Calu3 (cell line): ENCODE measurements around the gene GRAMD2A. TPM values are rescaled to one million over a fixed set of nuclear protein-coding genes. Genes with fewer than 3 reads are reported as not detected.
A peak's percentile ranks its signal among the peaks of the same experiment; 100 is the strongest.

Experiments used
- BruUV-seq: library from RNA; stranded (reverse); fragments of 400-500 nt; replicated peaks from 2 replicates; lab custom pipeline; 2021; lab: Mats Ljungman, UMichigan
- CTCF ChIA-PET: fragments of 300-600 bp; sonication (Branson Sonifier 250); formaldehyde crosslinking; loops from one replicate; lab custom pipeline; 2022; ENCODE audit warnings: antibody characterized with exemption; lab: Charles Lee
- DNase-seq: peaks from one replicate; pipeline ENCODE4 v3.0.0; 2022
- H3K27ac Mint-ChIP-seq: one replicate; pipeline ENCODE4 v1.8.0; 2022; ENCODE audit warnings: mixed read lengths; ENCODE audit not compliant: unreplicated experiment
- H3K27me3 Mint-ChIP-seq: one replicate; pipeline ENCODE4 v1.8.0; 2022; ENCODE audit warnings: mixed read lengths; ENCODE audit not compliant: unreplicated experiment
- H3K36me3 Mint-ChIP-seq: one replicate; pipeline ENCODE4 v1.8.0; 2022; ENCODE audit warnings: mild to moderate bottlenecking, moderate library complexity, mixed read lengths; ENCODE audit not compliant: insufficient read depth, unreplicated experiment
- H3K4me1 Mint-ChIP-seq: one replicate; pipeline ENCODE4 v1.8.0; 2022; ENCODE audit warnings: mild to moderate bottlenecking, low read depth, mixed read lengths; ENCODE audit not compliant: unreplicated experiment
- H3K4me3 Mint-ChIP-seq: one replicate; pipeline ENCODE4 v1.8.0; 2022; ENCODE audit warnings: mild to moderate bottlenecking, low read depth, moderate library complexity, mixed read lengths; ENCODE audit not compliant: unreplicated experiment
- H3K9me3 Mint-ChIP-seq: one replicate; pipeline ENCODE4 v1.8.0; 2022; ENCODE audit warnings: low read depth, mixed read lengths; ENCODE audit not compliant: unreplicated experiment
- CTCF ChIP-seq: fragments of 200-600 bp; IDR thresholded peaks from one replicate; pipeline ENCODE4 v1.8.0; 2022; ENCODE audit warnings: antibody characterized with exemption; ENCODE audit not compliant: unreplicated experiment
- intact Hi-C: fragments of 100-400 bp; cut with micrococcal nuclease; formaldehyde crosslinking; loops from one replicate; pipeline ENCODE4 v1.10.0; 2022; ENCODE audit not compliant: unreplicated experiment
- total RNA-seq: library from RNA; stranded (reverse); gene quantifications from 2 replicates; pipeline ENCODE4 v1.2.3, GENCODE V29; 2022

Gene GRAMD2A
- total RNA-seq, 1 experiment from 2014 or later, result 2.2 TPM

- no peaks in the 10 kb centered on the region for H3K4me1 Mint-ChIP-seq
- no peaks in the 10 kb centered on the region for H3K9me3 Mint-ChIP-seq
- no TSS peak for BruUV-seq
- CTCF ChIA-PET, result interaction anchor here (0.7 kb wide), 1 partner anchor 37 kb away, joined by 3 read pairs; no protein-coding TSS in a partner anchor
- peak overlapping the region; percentile 64 for H3K4me3 Mint-ChIP-seq
- intact Hi-C loops, result no loop called here
- TF ChIP-seq CTCF, result no peak
- DNase-seq, result no peak
- H3K27me3 Mint-ChIP-seq, result no peaks in the 10 kb centered on the region
- no peaks in the 10 kb centered on the region for H3K36me3 Mint-ChIP-seq
- H3K27ac Mint-ChIP-seq, result no peak overlapping the region
Observed at GRCh38 chr15:72183781-72184164, 13.8 kb downstream of the GRAMD2A start.

DNA sequence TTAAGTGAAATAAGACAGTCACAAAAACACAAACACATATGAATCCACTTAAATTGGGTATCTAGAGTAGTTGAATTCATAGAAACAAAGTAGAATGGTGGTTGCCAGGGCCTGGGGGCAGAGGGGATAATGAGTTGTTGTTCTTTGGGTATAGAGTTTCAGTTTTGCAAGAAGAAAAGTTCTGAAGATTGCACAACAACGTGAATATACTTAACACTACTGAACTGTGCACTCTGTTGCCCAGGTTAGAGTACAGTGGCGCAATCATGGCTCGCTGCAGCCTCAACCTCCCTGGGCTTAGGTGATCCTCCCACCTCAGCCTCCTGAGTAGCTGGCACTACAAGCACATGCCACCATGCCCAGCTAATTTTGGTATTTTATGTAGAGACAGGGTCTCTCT, 14.9 kb downstream of the GRAMD2A start:
- H3K27me3 Mint-ChIP-seq, result no peaks in the 10 kb centered on the region
- intact Hi-C loops, result no loop called here
- TF ChIP-seq CTCF, result no peak
- no peak overlapping the region for H3K27ac Mint-ChIP-seq
- no peak overlapping the region for H3K4me3 Mint-ChIP-seq
- no peak for DNase-seq
- no peaks in the 10 kb centered on the region for H3K36me3 Mint-ChIP-seq
- no peaks in the 10 kb centered on the region for H3K4me1 Mint-ChIP-seq
- no TSS peak for BruUV-seq
- no peaks in the 10 kb centered on the region for H3K9me3 Mint-ChIP-seq
- CTCF ChIA-PET, result no interaction called here

- H3K36me3 Mint-ChIP-seq, result no peaks in the 10 kb centered on the region
- DNase-seq, result no peak
- no peaks in the 10 kb centered on the region for H3K4me1 Mint-ChIP-seq
- H3K27ac Mint-ChIP-seq, result no peak overlapping the region
- no peaks in the 10 kb centered on the region for H3K27me3 Mint-ChIP-seq
- H3K4me3 Mint-ChIP-seq, result no peak overlapping the region
- H3K9me3 Mint-ChIP-seq, result no peaks in the 10 kb centered on the region
- intact Hi-C loops, result no loop called here
- BruUV-seq, result no TSS peak
- TF ChIP-seq CTCF, result no peak
- CTCF ChIA-PET, result interaction anchor here (0.6 kb wide), 1 partner anchor 724 kb away, joined by 4 read pairs; no protein-coding TSS in a partner anchor
Observed at GRCh38 chr15:72182244-72182643, 15.3 kb downstream of the GRAMD2A start.

- Mint-ChIP-seq H3K27me3 (peaks cover 6% of the 10 kb centered on the region), H3K36me3 (no peaks in the 10 kb centered on the region), H3K4me3 (no peak overlapping the region), H3K27ac (no peak overlapping the region), H3K9me3 (no peaks in the 10 kb centered on the region), H3K4me1 (no peaks in the 10 kb centered on the region)
- no TSS peak for BruUV-seq
- intact Hi-C loops, result no loop called here
- TF ChIP-seq CTCF, result no peak
- CTCF ChIA-PET, result no interaction called here
- no peak for DNase-seq
Observed at GRCh38 chr15:72180761-72181324, 16.7 kb downstream of the GRAMD2A start.
